ENCODE data around the gene SCYGR3. TPM values are rescaled to one million over a fixed set of nuclear protein-coding genes. Genes with fewer than 3 reads are reported as not detected.

The SCYGR3 gene
- total and polyA plus RNA-seq, 8 donors = not detected

- Histone ChIP-seq H3K27me3 (no peaks in the 10 kb centered on the region), H3K36me3 (no peaks in the 10 kb centered on the region), H3K4me3 (no peak overlapping the region), H3K9me3 (no peaks in the 10 kb centered on the region), H3K4me1 (no peaks in the 10 kb centered on the region), H3K27ac (no peak overlapping the region)
- intact Hi-C loops (cut with DNase I) = no loop called here
- no peak for DNase-seq
- WGBS, 2 donors = 49 to 63% methylated on average over 1 of the region's 1 CpG
- no peak for TF ChIP-seq CTCF (IDR thresholded peaks at IDR 0.05)
- no peak for ATAC-seq
- no peak for FAIRE-seq
Observed at GRCh38 chr2:227654426-227654825, 39.8 kb upstream of the SCYGR3 start.

- intact Hi-C loops (cut with DNase I) = no loop called here
- no peak overlapping the region for H3K27ac ChIP-seq
- no peaks in the 10 kb centered on the region for H3K4me1 ChIP-seq
- no peaks in the 10 kb centered on the region for H3K9me3 ChIP-seq
- no peak for DNase-seq
- no peaks in the 10 kb centered on the region for H3K36me3 ChIP-seq
- H3K4me3 ChIP-seq = no peak overlapping the region
- FAIRE-seq = no peak
- ATAC-seq = peak in 1 of 4 donors; percentile 53
- no peak for TF ChIP-seq CTCF (IDR thresholded peaks at IDR 0.05)
- no peaks in the 10 kb centered on the region for H3K27me3 ChIP-seq
- WGBS, 2 donors = 18 to 40% methylated on average over 4 of the region's 4 CpGs
Observed at GRCh38 chr2:227653419-227653818, 38.8 kb upstream of the SCYGR3 start.

- no peak for TF ChIP-seq CTCF (IDR thresholded peaks at IDR 0.05)
- ATAC-seq (no peak), DNase-seq (no peak), FAIRE-seq (no peak)
- Histone ChIP-seq H3K27ac (no peak overlapping the region), H3K36me3 (no peaks in the 10 kb centered on the region), H3K4me1 (no peaks in the 10 kb centered on the region), H3K4me3 (no peak overlapping the region), H3K9me3 (no peaks in the 10 kb centered on the region), H3K27me3 (no peaks in the 10 kb centered on the region)
- 67 to 75% methylated on average over 5 of the region's 5 CpGs for WGBS, 2 donors
- intact Hi-C loops (cut with DNase I) = no loop called here
Observed at GRCh38 chr2:227643990-227644551, 29.4 kb upstream of the SCYGR3 start.

GRCh38 chr2:227642656-227643055 is 28.0 kb upstream of the SCYGR3 start:
- TF ChIP-seq CTCF (IDR thresholded peaks at IDR 0.05) = no peak
- Histone ChIP-seq H3K27me3 (no peaks in the 10 kb centered on the region), H3K36me3 (no peaks in the 10 kb centered on the region), H3K27ac (no peak overlapping the region), H3K4me3 (no peak overlapping the region), H3K4me1 (no peaks in the 10 kb centered on the region), H3K9me3 (no peaks in the 10 kb centered on the region)
- DNase-seq (no peak), ATAC-seq (no peak), FAIRE-seq (no peak)
- intact Hi-C loops (cut with DNase I) = no loop called here
- WGBS, 2 donors = 26 to 29% methylated on average over 2 of the region's 2 CpGs

GRCh38 chr2:227634201-227634600 is 19.6 kb upstream of the SCYGR3 start:
- intact Hi-C loops (cut with DNase I) = no loop called here
- ATAC-seq (no peak), DNase-seq (no peak), FAIRE-seq (no peak)
- H3K36me3 ChIP-seq = no peaks in the 10 kb centered on the region
- WGBS, 2 donors = 52 to 58% methylated on average over 3 of the region's 3 CpGs
- no peak for TF ChIP-seq CTCF (IDR thresholded peaks at IDR 0.05)
- H3K4me1 ChIP-seq = no peaks in the 10 kb centered on the region
- H3K27ac ChIP-seq = no peak overlapping the region
- H3K27me3 ChIP-seq = no peaks in the 10 kb centered on the region
- H3K4me3 ChIP-seq = no peak overlapping the region
- no peaks in the 10 kb centered on the region for H3K9me3 ChIP-seq
